A673 (cell line): Measurements from ENCODE around the gene CXCL5. TPM values are rescaled to one million over a fixed set of nuclear protein-coding genes. Genes with fewer than 3 reads are reported as not detected.

Source experiments
- BruUV-seq: library from RNA; stranded (reverse); fragments of 400-500 nt; replicated peaks from 2 replicates; lab custom pipeline; 2021; lab: Mats Ljungman, UMichigan
- CTCF ChIA-PET: fragments of 300-600 bp; sonication (Branson Sonifier 250); formaldehyde crosslinking; loops from one replicate; lab custom pipeline; 2022; ENCODE audit warnings: antibody characterized with exemption; lab: Charles Lee
- POLR2A ChIA-PET: fragments of 300-600 bp; sonication (Branson Sonifier 250); formaldehyde crosslinking; loops from one replicate; lab custom pipeline; 2022; ENCODE audit warnings: antibody characterized with exemption; ENCODE audit not compliant: low non-redundant PET; lab: Charles Lee
- DNase-seq: peaks from one replicate; pipeline ENCODE4 v3.0.0-alpha.2; 2015; ENCODE audit warnings: low spot score
- H3K27ac ChIP-seq: fragments of 200-600 bp; sonication (generic); 2 replicates; pipeline ENCODE4 v1.5.1; 2016; ENCODE audit warnings: mixed run types, low read depth, mild to moderate bottlenecking, mixed read lengths, antibody characterized with exemption, low read length; ENCODE audit not compliant: poor library complexity, severe bottlenecking
- H3K27me3 ChIP-seq: fragments of 200-600 bp; sonication (generic); replicated peaks from 2 replicates; pipeline ENCODE4 v1.6.1; 2017; ENCODE audit warnings: mixed run types, low read depth, mild to moderate bottlenecking, mixed read lengths, antibody characterized with exemption, low read length; ENCODE audit not compliant: insufficient read depth, poor library complexity
- H3K36me3 ChIP-seq: fragments of 200-600 bp; sonication (generic); 2 replicates; pipeline ENCODE4 v1.6.1; 2016; ENCODE audit warnings: mixed run types, mild to moderate bottlenecking, mixed read lengths, antibody characterized with exemption, low read length; ENCODE audit not compliant: insufficient read depth, poor library complexity, severe bottlenecking
- H3K4me1 ChIP-seq: fragments of 200-600 bp; sonication (generic); 2 replicates; pipeline ENCODE4 v1.6.1; 2017; ENCODE audit warnings: mixed run types, mild to moderate bottlenecking, mixed read lengths, antibody characterized with exemption, low read length; ENCODE audit not compliant: insufficient read depth, poor library complexity, severe bottlenecking
- H3K4me3 ChIP-seq: fragments of 200-600 bp; sonication (generic); 2 replicates; pipeline ENCODE4 v1.5.1; 2016; ENCODE audit warnings: low read depth, mixed run types, mild to moderate bottlenecking, mixed read lengths, low read length; ENCODE audit not compliant: poor library complexity, severe bottlenecking
- H3K9me3 ChIP-seq: fragments of 200-600 bp; sonication (generic); 2 replicates; pipeline ENCODE4 v1.6.1; 2016; ENCODE audit warnings: mixed run types, low read depth, mild to moderate bottlenecking, mixed read lengths, antibody characterized with exemption, low read length; ENCODE audit not compliant: poor library complexity, severe bottlenecking
- CTCF ChIP-seq: fragments of 300-800, 200-600 bp; sonication (generic); conservative IDR thresholded peaks from 2 replicates; pipeline ENCODE4 v1.5.1; 2017; ENCODE audit warnings: low read depth, mild to moderate bottlenecking, antibody characterized with exemption, low read length, moderate library complexity, mixed read lengths
- EZH2 ChIP-seq: fragments of 200-600 bp; sonication (generic); IDR thresholded peaks from 2 replicates; pipeline ENCODE4 v1.6.1; 2017; ENCODE audit warnings: borderline replicate concordance, low read depth, mild to moderate bottlenecking, mixed read lengths, antibody characterized with exemption, low read length; ENCODE audit not compliant: poor library complexity, severe bottlenecking
- intact Hi-C: fragments of 100-400 bp; cut with micrococcal nuclease; formaldehyde crosslinking; loops from one replicate; pipeline ENCODE4 v1.10.0; 2022; ENCODE audit not compliant: unreplicated experiment
- total RNA-seq: library from RNA; stranded (reverse); gene quantifications from 2 replicates; pipeline ENCODE4 v1.2.3, GENCODE V29; 2021

CXCL5 gene
- total RNA-seq, 1 experiment from 2014 or later = not detected

GRCh38 chr4:73978886-73979285 lies 19.6 kb downstream of the CXCL5 start:
- intact Hi-C loops = no loop called here
- Histone ChIP-seq H3K27me3 (no peaks in the 10 kb centered on the region), H3K27ac (no peak overlapping the region), H3K9me3 (no peaks in the 10 kb centered on the region), H3K4me3 (no peak overlapping the region), H3K36me3 (no peaks in the 10 kb centered on the region), H3K4me1 (no peaks in the 10 kb centered on the region)
- POLR2A ChIA-PET = no interaction called here
- TF ChIP-seq EZH2 = no peak
- TF ChIP-seq CTCF = no peak
- no peak for DNase-seq
- no TSS peak for BruUV-seq
- CTCF ChIA-PET = no interaction called here

- ChIA-PET POLR2A (no interaction called here), CTCF (no interaction called here)
- H3K27me3 ChIP-seq = no peaks in the 10 kb centered on the region
- no peak for DNase-seq
- intact Hi-C loops = no loop called here
- no peaks in the 10 kb centered on the region for H3K36me3 ChIP-seq
- no peak overlapping the region for H3K27ac ChIP-seq
- no peaks in the 10 kb centered on the region for H3K9me3 ChIP-seq
- no peaks in the 10 kb centered on the region for H3K4me1 ChIP-seq
- no peak for TF ChIP-seq CTCF
- TF ChIP-seq EZH2 = no peak
- no peak overlapping the region for H3K4me3 ChIP-seq
- no TSS peak for BruUV-seq
These were observed 21.8 kb downstream of the CXCL5 start for GRCh38 chr4:73976716-73977115.

DNA sequence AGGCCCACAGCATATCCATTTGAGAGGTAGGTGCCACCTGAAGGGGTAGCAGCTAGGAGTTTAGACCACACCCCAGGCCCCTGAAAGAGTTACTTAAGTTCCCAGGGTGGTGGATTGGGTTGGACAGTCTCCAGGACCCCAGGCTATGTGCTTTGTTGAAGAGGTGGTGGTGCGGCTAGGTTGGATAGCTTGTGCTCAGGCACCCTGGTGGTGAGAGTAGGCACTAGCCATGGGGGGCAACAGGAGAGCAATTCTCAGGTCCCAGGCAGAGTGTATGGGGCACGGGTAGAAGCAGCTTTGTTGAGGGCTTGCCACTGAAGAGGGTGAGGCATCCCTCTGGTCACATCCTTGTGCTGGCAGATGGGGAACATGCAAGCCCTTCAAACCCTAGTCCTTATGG lies 22.3 kb downstream of the CXCL5 start:
- CTCF ChIA-PET = no interaction called here
- intact Hi-C loops = no loop called here
- POLR2A ChIA-PET = no interaction called here
- DNase-seq = no peak
- Histone ChIP-seq H3K4me3 (no peak overlapping the region), H3K36me3 (no peaks in the 10 kb centered on the region), H3K27ac (no peak overlapping the region), H3K27me3 (no peaks in the 10 kb centered on the region), H3K9me3 (no peaks in the 10 kb centered on the region), H3K4me1 (no peaks in the 10 kb centered on the region)
- TF ChIP-seq EZH2 (no peak), CTCF (no peak)
- BruUV-seq = no TSS peak

GRCh38 chr4:73974352-73974751 lies 24.1 kb downstream of the CXCL5 start:
- no peak for DNase-seq
- intact Hi-C loops = no loop called here
- Histone ChIP-seq H3K27ac (no peak overlapping the region), H3K4me3 (no peak overlapping the region), H3K27me3 (no peaks in the 10 kb centered on the region), H3K4me1 (no peaks in the 10 kb centered on the region), H3K36me3 (no peaks in the 10 kb centered on the region), H3K9me3 (no peaks in the 10 kb centered on the region)
- TF ChIP-seq EZH2 = no peak
- TF ChIP-seq CTCF = no peak
- no TSS peak for BruUV-seq
- CTCF ChIA-PET = no interaction called here
- POLR2A ChIA-PET = no interaction called here
